ENCODE data around the gene GRM7. TPM values are rescaled to one million over a fixed set of nuclear protein-coding genes. Genes with fewer than 3 reads are reported as not detected.

Gene GRM7
- total and polyA plus RNA-seq, 9 donors = 0.18 to 0.85 (median 0.26) TPM; not detected in 3

DNA sequence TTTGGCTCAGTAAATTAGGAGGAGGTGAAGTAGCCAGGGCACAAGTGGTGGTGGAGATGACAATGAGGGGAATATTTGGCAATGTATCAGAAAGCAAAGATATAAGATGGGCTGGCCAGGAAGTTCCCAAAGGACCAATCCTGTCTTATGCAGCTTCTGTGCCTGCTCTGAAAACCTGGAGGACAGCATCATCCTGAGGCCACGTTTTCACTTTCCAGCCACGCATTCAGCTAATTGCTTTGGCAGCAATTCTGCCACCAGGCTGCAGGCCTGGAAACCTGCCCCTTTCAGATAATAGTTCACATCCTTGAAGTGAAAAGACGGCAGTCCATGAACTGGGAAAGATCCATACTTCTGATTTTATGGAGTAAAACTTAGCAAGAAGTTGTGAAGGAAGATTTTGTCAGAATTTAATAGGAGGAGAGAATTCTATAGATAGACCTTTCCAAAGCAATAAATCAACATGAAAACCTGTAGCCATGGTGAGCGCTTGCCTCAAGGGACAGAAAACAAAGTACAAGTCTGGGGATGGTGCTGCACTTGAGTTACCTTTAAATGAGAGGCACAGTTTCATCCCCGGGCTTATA lies 682.5 kb downstream of the GRM7 start:
- WGBS, 3 donors = 71 to 76% (median 73%) methylated on average over 5 of the region's 5 CpGs
- no peak overlapping the region for H3K4me3 ChIP-seq
- H3K27me3 ChIP-seq = no peaks in the 10 kb centered on the region
- no peaks in the 10 kb centered on the region for H3K36me3 ChIP-seq
- no peaks in the 10 kb centered on the region for H3K9me3 ChIP-seq
- H3K27ac ChIP-seq = no peak overlapping the region
- no peaks in the 10 kb centered on the region for H3K4me1 ChIP-seq (ENCODE audit: insufficient read depth)
- no peak for TF ChIP-seq EP300 (IDR thresholded peaks at IDR 0.05)
- TF ChIP-seq, protein P1, sequence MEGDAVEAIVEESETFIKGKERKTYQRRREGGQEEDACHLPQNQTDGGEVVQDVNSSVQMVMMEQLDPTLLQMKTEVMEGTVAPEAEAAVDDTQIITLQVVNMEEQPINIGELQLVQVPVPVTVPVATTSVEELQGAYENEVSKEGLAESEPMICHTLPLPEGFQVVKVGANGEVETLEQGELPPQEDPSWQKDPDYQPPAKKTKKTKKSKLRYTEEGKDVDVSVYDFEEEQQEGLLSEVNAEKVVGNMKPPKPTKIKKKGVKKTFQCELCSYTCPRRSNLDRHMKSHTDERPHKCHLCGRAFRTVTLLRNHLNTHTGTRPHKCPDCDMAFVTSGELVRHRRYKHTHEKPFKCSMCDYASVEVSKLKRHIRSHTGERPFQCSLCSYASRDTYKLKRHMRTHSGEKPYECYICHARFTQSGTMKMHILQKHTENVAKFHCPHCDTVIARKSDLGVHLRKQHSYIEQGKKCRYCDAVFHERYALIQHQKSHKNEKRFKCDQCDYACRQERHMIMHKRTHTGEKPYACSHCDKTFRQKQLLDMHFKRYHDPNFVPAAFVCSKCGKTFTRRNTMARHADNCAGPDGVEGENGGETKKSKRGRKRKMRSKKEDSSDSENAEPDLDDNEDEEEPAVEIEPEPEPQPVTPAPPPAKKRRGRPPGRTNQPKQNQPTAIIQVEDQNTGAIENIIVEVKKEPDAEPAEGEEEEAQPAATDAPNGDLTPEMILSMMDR (IDR thresholded peaks at IDR 0.05) = no peak
- TF ChIP-seq POLR2A (IDR thresholded peaks at IDR 0.05) = no peak
- DNase-seq = no peak
- intact Hi-C loops (cut with DNase I) = no loop called here

DNA sequence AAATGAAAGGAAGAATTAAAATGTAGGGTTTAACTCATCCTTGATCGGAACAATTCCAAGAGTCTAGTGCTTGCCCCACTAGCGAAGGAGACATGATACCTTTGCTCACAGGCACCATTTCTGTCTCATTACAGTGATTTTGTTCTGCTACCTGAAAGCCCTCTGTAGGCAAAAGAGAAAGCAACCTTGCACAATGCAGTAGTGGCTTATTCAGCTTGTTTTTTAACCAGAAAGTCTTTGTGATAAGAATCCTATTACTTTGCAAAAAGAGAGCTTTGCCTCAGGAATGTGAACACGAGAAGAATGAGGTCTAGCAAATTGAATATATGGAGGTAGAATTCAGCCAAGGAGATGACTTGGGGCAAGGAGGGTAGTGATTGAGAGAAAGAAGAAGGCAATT lies 684.4 kb downstream of the GRM7 start:
- intact Hi-C loops (cut with DNase I) = no loop called here
- no peaks in the 10 kb centered on the region for H3K27me3 ChIP-seq

DNA sequence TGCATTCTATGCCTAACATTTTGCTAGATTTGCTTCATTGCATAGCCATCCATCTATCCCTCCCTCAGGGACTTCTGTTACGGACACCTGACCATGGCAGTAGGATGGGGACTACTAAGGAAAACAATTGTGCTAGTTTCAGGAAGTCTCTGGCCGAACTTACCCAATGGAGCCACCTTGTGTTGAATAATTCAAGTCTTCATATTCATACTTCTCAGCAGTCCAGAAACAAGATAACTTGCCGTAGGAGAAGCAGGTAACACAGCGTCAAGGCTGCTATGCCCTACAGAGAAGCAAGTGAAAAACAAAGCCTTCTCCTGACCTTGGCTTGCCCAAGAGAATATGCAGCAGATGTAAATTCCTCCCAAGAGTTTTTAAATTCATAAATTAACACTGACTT lies 685.3 kb downstream of the GRM7 start:
- H3K36me3 ChIP-seq = no peaks in the 10 kb centered on the region
- 21 to 32% (median 22%) methylated on average over 4 of the region's 4 CpGs for WGBS, 3 donors
- no peaks in the 10 kb centered on the region for H3K27me3 ChIP-seq
- intact Hi-C loops (cut with DNase I) = no loop called here
- no peaks in the 10 kb centered on the region for H3K9me3 ChIP-seq
- no peak overlapping the region for H3K4me3 ChIP-seq
- TF ChIP-seq EP300 (IDR thresholded peaks at IDR 0.05) = no peak
- H3K4me1 ChIP-seq (ENCODE audit: insufficient read depth) = no peaks in the 10 kb centered on the region
- H3K27ac ChIP-seq = no peak overlapping the region
- DNase-seq = no peak

More for the DNA sequence above, 684.4 kb downstream of the GRM7 start:
- TF ChIP-seq POLR2A (IDR thresholded peaks at IDR 0.05) (no peak), EP300 (IDR thresholded peaks at IDR 0.05) (no peak)
- TF ChIP-seq, protein P1 (IDR thresholded peaks at IDR 0.05) = no peak
- H3K9me3 ChIP-seq = no peaks in the 10 kb centered on the region
- H3K36me3 ChIP-seq = no peaks in the 10 kb centered on the region
- WGBS, 3 donors = 72 to 81% (median 77%) methylated on average over 3 of the region's 3 CpGs
- no peak overlapping the region for H3K27ac ChIP-seq
- no peaks in the 10 kb centered on the region for H3K4me1 ChIP-seq (ENCODE audit: insufficient read depth)
- DNase-seq = no peak
- H3K4me3 ChIP-seq = no peak overlapping the region

DNA sequence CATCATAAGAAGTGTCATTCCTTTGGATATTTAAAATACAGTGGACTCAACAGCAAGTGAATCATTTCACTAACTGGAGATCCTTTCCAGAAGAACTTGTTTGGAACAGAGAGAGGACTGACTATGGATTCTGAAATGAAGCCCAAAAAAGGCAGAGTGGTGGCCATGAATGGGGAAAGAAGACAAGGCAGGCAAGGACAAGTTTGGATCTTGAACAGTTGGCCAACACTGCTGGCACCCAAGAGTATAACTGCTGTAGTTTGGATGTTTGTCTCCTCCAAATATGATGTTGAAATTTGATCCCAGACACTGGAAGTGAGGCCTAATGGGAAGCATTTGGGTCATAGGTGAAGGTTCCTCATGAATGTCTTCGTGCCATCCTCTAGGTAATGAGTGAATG lies 686.9 kb downstream of the GRM7 start:
- no peaks in the 10 kb centered on the region for H3K36me3 ChIP-seq
- no peaks in the 10 kb centered on the region for H3K27me3 ChIP-seq
- no peak overlapping the region for H3K4me3 ChIP-seq
- WGBS, 3 donors = 84 to 88% (median 85%) methylated on average over 1 of the region's 1 CpG
- intact Hi-C loops (cut with DNase I) = no loop called here
- H3K27ac ChIP-seq = no peak overlapping the region
- no peaks in the 10 kb centered on the region for H3K9me3 ChIP-seq
- no peaks in the 10 kb centered on the region for H3K4me1 ChIP-seq (ENCODE audit: insufficient read depth)
- TF ChIP-seq, protein P1 (IDR thresholded peaks at IDR 0.05) = no peak
- no peak for TF ChIP-seq POLR2A (IDR thresholded peaks at IDR 0.05)
- TF ChIP-seq EP300 (IDR thresholded peaks at IDR 0.05) = no peak
- DNase-seq = no peak

DNA sequence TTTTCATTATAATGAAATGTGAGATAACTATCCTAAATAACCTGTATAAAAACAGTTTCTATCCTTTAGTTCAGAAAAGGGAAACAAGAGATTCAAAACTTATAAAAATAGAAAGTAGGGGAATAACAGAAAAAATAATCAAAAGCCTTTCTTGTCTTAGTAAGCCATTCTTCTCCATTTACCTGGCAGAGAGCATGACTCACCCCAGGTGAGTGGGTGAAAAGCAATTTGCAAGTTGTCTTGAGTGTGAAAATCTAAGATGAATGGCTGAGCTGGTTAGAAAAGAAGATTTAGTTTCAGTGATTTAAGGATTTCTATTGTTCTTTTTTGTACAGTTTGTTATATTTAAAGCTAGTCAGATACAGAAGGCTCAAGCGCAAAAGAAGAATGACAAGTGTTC lies 702.0 kb downstream of the GRM7 start:
- no peaks in the 10 kb centered on the region for H3K36me3 ChIP-seq
- intact Hi-C loops (cut with DNase I) = no loop called here

More for the DNA sequence above, 702.0 kb downstream of the GRM7 start:
- no peaks in the 10 kb centered on the region for H3K9me3 ChIP-seq
- TF ChIP-seq POLR2A (IDR thresholded peaks at IDR 0.05) (no peak), EP300 (IDR thresholded peaks at IDR 0.05) (no peak)
- TF ChIP-seq, protein P1 (IDR thresholded peaks at IDR 0.05) = no peak
- H3K4me3 ChIP-seq = no peak overlapping the region
- H3K4me1 ChIP-seq (ENCODE audit: insufficient read depth) = no peaks in the 10 kb centered on the region
- H3K27me3 ChIP-seq = no peaks in the 10 kb centered on the region
- WGBS, 3 donors = 55 to 99% (median 56%) methylated on average over 1 of the region's 1 CpG
- H3K27ac ChIP-seq = no peak overlapping the region
- DNase-seq = no peak
